Activated CD8-positive, alpha-beta T cell treated with anti-CD3 and anti-CD28 coated beads, Interleukin-2, amount 10 ng/mL, durations not matched to agents 7 days and 5 days (primary cell): Measurements from ENCODE around the gene SBF2. TPM values are rescaled to one million over a fixed set of nuclear protein-coding genes. Genes with fewer than 3 reads are reported as not detected.

ENCODE experiments used
- ATAC-seq: fragments of 150-1000 bp; cut with Tn5 transposase; one replicate; pipeline ENCODE4 v1.10.0; 2021; ENCODE audit warnings: moderate library complexity
- CTCF ChIA-PET: fragments of 350-600 bp; sonication (Branson Sonifier 250); formaldehyde crosslinking; loops from one replicate; lab custom pipeline; 2021; ENCODE audit warnings: antibody characterized with exemption; lab: Charles Lee
- POLR2A ChIA-PET: fragments of 350-600 bp; sonication (Branson Sonifier 250); formaldehyde crosslinking; loops from one replicate; lab custom pipeline; 2021; ENCODE audit warnings: antibody characterized with exemption; lab: Charles Lee
- DNase-seq: peaks from one replicate; pipeline ENCODE4 v3.0.0-alpha.2; 2020
- H3K27ac Mint-ChIP-seq: one replicate; pipeline ENCODE4 v1.8.0; 2021; ENCODE audit warnings: mild to moderate bottlenecking, mixed read lengths
- H3K27me3 Mint-ChIP-seq: one replicate; pipeline ENCODE4 v1.8.0; 2021; ENCODE audit warnings: low read depth, mixed read lengths
- H3K36me3 Mint-ChIP-seq: one replicate; pipeline ENCODE4 v1.8.0; 2021; ENCODE audit warnings: low read depth, mixed read lengths
- H3K4me1 Mint-ChIP-seq: one replicate; pipeline ENCODE4 v1.8.0; 2021; ENCODE audit warnings: low read depth, mixed read lengths
- H3K4me3 Mint-ChIP-seq: one replicate; pipeline ENCODE4 v1.8.0; 2021; ENCODE audit warnings: mild to moderate bottlenecking, mixed read lengths
- H3K9me3 Mint-ChIP-seq: one replicate; pipeline ENCODE4 v1.8.0; 2022; ENCODE audit warnings: mixed read lengths; ENCODE audit not compliant: insufficient read depth
- total RNA-seq, 2 experiments: library from RNA; stranded (reverse); gene quantifications; one replicate each; pipeline ENCODE4 v1.2.3, GENCODE V29; 2021

SBF2 gene
- total RNA-seq, 2 experiments from 2014 or later, result 5.1 to 5.9 TPM

GRCh38 chr11:9858822-9859221 is 435.2 kb downstream of the SBF2 start:
- ATAC-seq, result peak; percentile 38
- peak overlapping the region; percentile 48 for H3K4me3 Mint-ChIP-seq
- ChIA-PET POLR2A (no interaction called here), CTCF (interaction anchor here (1.0 to 6.4 kb wide), 5 partner anchors 9 to 448 kb away, joined by 3 to 30 read pairs (median 7); no protein-coding TSS in a partner anchor)
- H3K36me3 Mint-ChIP-seq, result no peaks in the 10 kb centered on the region
- no peaks in the 10 kb centered on the region for H3K9me3 Mint-ChIP-seq
- peaks cover 36% of the 10 kb centered on the region for H3K4me1 Mint-ChIP-seq
- H3K27me3 Mint-ChIP-seq, result no peaks in the 10 kb centered on the region
- peak; percentile 37 for DNase-seq
- H3K27ac Mint-ChIP-seq, result peak overlapping the region; percentile 75

- Mint-ChIP-seq H3K4me3 (peak overlapping the region; percentile 48), H3K9me3 (no peaks in the 10 kb centered on the region)
- POLR2A ChIA-PET, result no interaction called here
These were observed 435.8 kb downstream of the SBF2 start for GRCh38 chr11:9858218-9858617.

GRCh38 chr11:9855579-9856287 is 438.3 kb downstream of the SBF2 start:
- Mint-ChIP-seq H3K4me3 (no peak overlapping the region), H3K36me3 (no peaks in the 10 kb centered on the region), H3K27ac (no peak overlapping the region), H3K9me3 (no peaks in the 10 kb centered on the region), H3K4me1 (peaks cover 27% of the 10 kb centered on the region), H3K27me3 (no peaks in the 10 kb centered on the region)
- ChIA-PET POLR2A (no interaction called here), CTCF (interaction anchor here (1.0 to 1.1 kb wide), 2 partner anchors 117 kb away, joined by 3 to 4 read pairs; no protein-coding TSS in a partner anchor)
- ATAC-seq, result no peak
- DNase-seq, result no peak

More at GRCh38 chr11:9858218-9858617, 435.8 kb downstream of the SBF2 start:
- CTCF ChIA-PET, result interaction anchor here (6.4 kb wide), 1 partner anchor 99 kb away, joined by 30 read pairs; no protein-coding TSS in a partner anchor
- H3K27ac Mint-ChIP-seq, result peak overlapping the region; percentile 13
- no peaks in the 10 kb centered on the region for H3K27me3 Mint-ChIP-seq
- H3K36me3 Mint-ChIP-seq, result no peaks in the 10 kb centered on the region
- H3K4me1 Mint-ChIP-seq, result peaks cover 36% of the 10 kb centered on the region
- DNase-seq (no peak), ATAC-seq (no peak)

GRCh38 chr11:9853929-9854552 is 440.0 kb downstream of the SBF2 start:
- H3K9me3 Mint-ChIP-seq, result no peaks in the 10 kb centered on the region
- CTCF ChIA-PET, result interaction anchor here (1.5 kb wide), 1 partner anchor 96 kb away, joined by 4 read pairs; no protein-coding TSS in a partner anchor
- H3K4me1 Mint-ChIP-seq, result peaks cover 12% of the 10 kb centered on the region
- ATAC-seq, result no peak
- POLR2A ChIA-PET, result no interaction called here
- H3K36me3 Mint-ChIP-seq, result peaks cover 3% of the 10 kb centered on the region
- H3K27me3 Mint-ChIP-seq, result no peaks in the 10 kb centered on the region
- no peak overlapping the region for H3K27ac Mint-ChIP-seq
- no peak overlapping the region for H3K4me3 Mint-ChIP-seq
- DNase-seq, result no peak

GRCh38 chr11:9852465-9852864 is 441.6 kb downstream of the SBF2 start:
- Mint-ChIP-seq H3K27ac (no peak overlapping the region), H3K27me3 (no peaks in the 10 kb centered on the region), H3K4me3 (no peak overlapping the region), H3K4me1 (no peaks in the 10 kb centered on the region), H3K36me3 (peaks cover 3% of the 10 kb centered on the region), H3K9me3 (no peaks in the 10 kb centered on the region)
- DNase-seq (no peak), ATAC-seq (no peak)
- POLR2A ChIA-PET, result no interaction called here
- CTCF ChIA-PET, result interaction anchor here (1.0 kb wide), 1 partner anchor 10 kb away, joined by 3 read pairs; no protein-coding TSS in a partner anchor

GRCh38 chr11:9851366-9851765 is 442.7 kb downstream of the SBF2 start:
- DNase-seq (no peak), ATAC-seq (no peak)
- POLR2A ChIA-PET, result no interaction called here
- H3K4me3 Mint-ChIP-seq, result no peak overlapping the region
- H3K27ac Mint-ChIP-seq, result no peak overlapping the region
- H3K36me3 Mint-ChIP-seq, result peaks cover 3% of the 10 kb centered on the region
- CTCF ChIA-PET, result interaction anchor here (0.8 kb wide), 1 partner anchor 10 kb away, joined by 4 read pairs; no protein-coding TSS in a partner anchor
- no peaks in the 10 kb centered on the region for H3K27me3 Mint-ChIP-seq
- H3K9me3 Mint-ChIP-seq, result no peaks in the 10 kb centered on the region
- peaks cover 4% of the 10 kb centered on the region for H3K4me1 Mint-ChIP-seq

GRCh38 chr11:9850224-9850895 is 443.7 kb downstream of the SBF2 start:
- Mint-ChIP-seq H3K4me1 (peaks cover 4% of the 10 kb centered on the region), H3K27ac (no peak overlapping the region), H3K27me3 (no peaks in the 10 kb centered on the region), H3K4me3 (no peak overlapping the region), H3K9me3 (no peaks in the 10 kb centered on the region), H3K36me3 (peaks cover 3% of the 10 kb centered on the region)
- ChIA-PET POLR2A (no interaction called here), CTCF (no interaction called here)
- DNase-seq (no peak), ATAC-seq (no peak)

- no peak overlapping the region for H3K27ac Mint-ChIP-seq
- CTCF ChIA-PET, result interaction anchor here (1.1 kb wide), 1 partner anchor 10 kb away, joined by 3 read pairs; no protein-coding TSS in a partner anchor
- H3K4me1 Mint-ChIP-seq, result peaks cover 4% of the 10 kb centered on the region
These were observed 444.6 kb downstream of the SBF2 start for GRCh38 chr11:9849389-9849788.

GRCh38 chr11:9847636-9848035 is 446.4 kb downstream of the SBF2 start:
- POLR2A ChIA-PET, result no interaction called here
- Mint-ChIP-seq H3K4me1 (peaks cover 10% of the 10 kb centered on the region), H3K36me3 (peaks cover 8% of the 10 kb centered on the region), H3K27me3 (peaks cover 2% of the 10 kb centered on the region), H3K4me3 (no peak overlapping the region), H3K27ac (no peak overlapping the region), H3K9me3 (no peaks in the 10 kb centered on the region)
- ATAC-seq (no peak), DNase-seq (no peak)
- CTCF ChIA-PET, result interaction anchor here (2.1 kb wide), 1 partner anchor 15 kb away, joined by 7 read pairs; no protein-coding TSS in a partner anchor

More at GRCh38 chr11:9849389-9849788, 444.6 kb downstream of the SBF2 start:
- Mint-ChIP-seq H3K27me3 (no peaks in the 10 kb centered on the region), H3K9me3 (no peaks in the 10 kb centered on the region), H3K4me3 (no peak overlapping the region), H3K36me3 (peaks cover 6% of the 10 kb centered on the region)
- POLR2A ChIA-PET, result no interaction called here
- no peak for ATAC-seq
- DNase-seq, result no peak

- no peak for ATAC-seq
- POLR2A ChIA-PET, result no interaction called here
- CTCF ChIA-PET, result interaction anchor here (0.7 to 1.3 kb wide), 3 partner anchors 94 to 465 kb away, joined by 3 to 5 read pairs (median 4); no protein-coding TSS in a partner anchor
- Mint-ChIP-seq H3K4me1 (peaks cover 46% of the 10 kb centered on the region), H3K4me3 (no peak overlapping the region), H3K9me3 (no peaks in the 10 kb centered on the region), H3K27me3 (peaks cover 2% of the 10 kb centered on the region), H3K36me3 (peaks cover 22% of the 10 kb centered on the region), H3K27ac (no peak overlapping the region)
- DNase-seq, result no peak
These were observed 451.1 kb downstream of the SBF2 start for GRCh38 chr11:9842923-9843322.

GRCh38 chr11:9840460-9841004 is 453.5 kb downstream of the SBF2 start:
- DNase-seq (no peak), ATAC-seq (no peak)
- H3K27ac Mint-ChIP-seq, result no peak overlapping the region
- peaks cover 2% of the 10 kb centered on the region for H3K27me3 Mint-ChIP-seq
- POLR2A ChIA-PET, result no interaction called here
- no peaks in the 10 kb centered on the region for H3K9me3 Mint-ChIP-seq
- peaks cover 43% of the 10 kb centered on the region for H3K4me1 Mint-ChIP-seq
- CTCF ChIA-PET, result no interaction called here
- H3K4me3 Mint-ChIP-seq, result peak overlapping the region; percentile 56
- H3K36me3 Mint-ChIP-seq, result peaks cover 22% of the 10 kb centered on the region
